Endothelial cell of umbilical vein (primary cell): ENCODE data around the gene CPA1. TPM values are rescaled to one million over a fixed set of nuclear protein-coding genes. Genes with fewer than 3 reads are reported as not detected.

ENCODE experiments used
- BruUV-seq: library from RNA; stranded (reverse); fragments of 400-500 nt; replicated peaks from 2 replicates; lab custom pipeline; 2021; lab: Mats Ljungman, UMichigan
- CTCF ChIA-PET: fragments of 300-600, 350-600 bp; sonication (Branson Sonifier 250); formaldehyde crosslinking; loops from one replicate; lab custom pipeline; 2021; ENCODE audit warnings: antibody characterized with exemption, inconsistent platforms; lab: Charles Lee
- POLR2A ChIA-PET: fragments of 300-600, 350-600 bp; sonication (Branson Sonifier 250); formaldehyde crosslinking; loops from one replicate; lab custom pipeline; 2021; ENCODE audit warnings: antibody characterized with exemption, inconsistent platforms; lab: Charles Lee
- DNase-seq: peaks from one replicate; pipeline ENCODE4 v3.0.0-alpha.2; 2011; ENCODE audit warnings: low read depth, low spot score
- FAIRE-seq: peaks from 2 replicates; lab custom pipeline; 2011; peaks lifted over from hg19 to GRCh38; lab: Jason Lieb, UNC
- H2AFZ ChIP-seq: 2 replicates; pipeline ENCODE4 v1.6.0; 2012; ENCODE audit warnings: low read depth, low read length, control low read depth, inconsistent platforms
- H3K27ac ChIP-seq: 2 replicates; pipeline ENCODE4 v1.5.1; 2011; ENCODE audit warnings: low read depth, mild to moderate bottlenecking, control low read depth, low read length, moderate library complexity; ENCODE audit not compliant: insufficient read depth
- H3K27me3 ChIP-seq, 2 experiments: 2 replicates each; pipeline versions ENCODE4 v1.6.0 to v1.6.1; 2011; ENCODE audit warnings: low read length in 2 of 2, mixed read lengths in 1 of 2; ENCODE audit not compliant: control insufficient read depth in 2 of 2, insufficient read depth in 2 of 2
- H3K36me3 ChIP-seq, 2 experiments: 2 replicates in 1 of 2; 3 replicates in 1 of 2; pipeline ENCODE4 v1.5.1; 2011; ENCODE audit warnings: low read length in 2 of 2, mild to moderate bottlenecking in 1 of 2, moderate library complexity in 1 of 2; ENCODE audit not compliant: control insufficient read depth in 2 of 2, insufficient read depth in 2 of 2; ENCODE audit errors: extremely low read depth in 1 of 2
- H3K4me1 ChIP-seq: 3 replicates; pipeline ENCODE4 v1.5.1; 2011; ENCODE audit warnings: mild to moderate bottlenecking, low read length; ENCODE audit not compliant: control insufficient read depth, insufficient read depth; ENCODE audit errors: extremely low read depth
- H3K4me2 ChIP-seq: 2 replicates; pipeline ENCODE4 v1.6.1; 2011; ENCODE audit warnings: low read length, control low read depth, mixed read lengths; ENCODE audit not compliant: insufficient read depth
- H3K4me3 ChIP-seq, 3 experiments: fragments of 200-600 bp in 1 of 3; sonication (generic), shearing (Covaris generic) in 1 of 3; replicated peaks in 1 of 3; 2 replicates each; pipeline ENCODE4 v1.5.1; 2011 to 2016; ENCODE audit warnings: control low read depth in 3 of 3, low read length in 3 of 3, mild to moderate bottlenecking in 2 of 3, inconsistent platforms in 1 of 3, low read depth in 1 of 3, moderate library complexity in 1 of 3; ENCODE audit not compliant: insufficient read depth in 1 of 3
- H3K79me2 ChIP-seq: 2 replicates; pipeline ENCODE4 v1.6.0; 2012; ENCODE audit warnings: low read length, inconsistent platforms; ENCODE audit not compliant: control insufficient read depth, insufficient read depth
- H3K9ac ChIP-seq: replicated peaks from 2 replicates; pipeline ENCODE3; 2011; ENCODE audit warnings: low read length, control low read depth; ENCODE audit not compliant: insufficient read depth; ENCODE audit errors: extremely low read depth
- H3K9me1 ChIP-seq: replicated peaks from 3 replicates; pipeline ENCODE4 v1.6.0; 2011; ENCODE audit warnings: mild to moderate bottlenecking, low read length; ENCODE audit not compliant: control insufficient read depth, insufficient read depth; ENCODE audit errors: extremely low read depth
- H3K9me3 ChIP-seq: replicated peaks from 2 replicates; pipeline ENCODE4 v1.5.1; 2012; ENCODE audit warnings: low read length, inconsistent platforms; ENCODE audit not compliant: control insufficient read depth, insufficient read depth
- H4K20me1 ChIP-seq: replicated peaks from 2 replicates; pipeline ENCODE3; 2011; ENCODE audit warnings: mild to moderate bottlenecking, low read length; ENCODE audit not compliant: control insufficient read depth, insufficient read depth; ENCODE audit errors: extremely low read depth
- CTCF ChIP-seq, 2 donors: IDR thresholded peaks; 1 replicate in 1 of 2; 2 replicates in 1 of 2; pipeline ENCODE4 v1.5.1; 2011; ENCODE audit warnings: low read length in 2 of 2, mild to moderate bottlenecking in 2 of 2, moderate library complexity in 2 of 2, control low read depth in 1 of 2, inconsistent platforms in 1 of 2, low read depth in 1 of 2; ENCODE audit not compliant: insufficient read depth in 1 of 2; ENCODE audit errors: extremely low read depth in 1 of 2
- EZH2 ChIP-seq: IDR thresholded peaks from 2 replicates; pipeline ENCODE4 v1.6.1; 2012; ENCODE audit warnings: borderline replicate concordance, low read depth, mild to moderate bottlenecking, moderate library complexity, low read length, inconsistent platforms; ENCODE audit not compliant: severe bottlenecking
- FOS ChIP-seq: IDR thresholded peaks from 2 replicates; pipeline ENCODE4 v1.6.1; 2011; ENCODE audit warnings: mild to moderate bottlenecking, low read length, moderate library complexity, borderline replicate concordance; ENCODE audit not compliant: insufficient read depth
- GATA2 ChIP-seq: IDR thresholded peaks from 2 replicates; pipeline ENCODE4 v1.7.0; 2011; ENCODE audit warnings: low read depth, mild to moderate bottlenecking, moderate library complexity, mixed read lengths, low read length; ENCODE audit not compliant: insufficient read length, insufficient read depth
- JUN ChIP-seq: IDR thresholded peaks from 2 replicates; pipeline ENCODE4 v1.6.1; 2011; ENCODE audit warnings: borderline replicate concordance, low read depth; ENCODE audit not compliant: insufficient read length, insufficient read depth
- MAX ChIP-seq: IDR thresholded peaks from 2 replicates; pipeline ENCODE4 v1.6.1; 2011; ENCODE audit not compliant: insufficient read depth, insufficient read length
- MYC ChIP-seq: IDR thresholded peaks from one replicate; pipeline ENCODE4 v1.6.1; 2011; ENCODE audit warnings: mild to moderate bottlenecking, low read depth, low read length
- POLR2A ChIP-seq: IDR thresholded peaks from 2 replicates; pipeline ENCODE4 v1.6.1; 2012; ENCODE audit warnings: low read depth, mild to moderate bottlenecking, control low read depth, low read length
- POLR2AphosphoS5 ChIP-seq: IDR thresholded peaks from 2 replicates; pipeline ENCODE4 v1.6.1; 2012; ENCODE audit warnings: low read depth, mild to moderate bottlenecking, control low read depth, low read length, moderate library complexity; ENCODE audit not compliant: insufficient read depth
- dilution Hi-C: fragments of 300-500 bp; cut with MboI; formaldehyde crosslinking; loops from one replicate; pipeline ENCODE4 v1.15.0; 2019; ENCODE audit warnings: low sequenced_read_pairs; ENCODE audit not compliant: extremely low pct_ligation_motif_present
- intact Hi-C: fragments of 100-400 bp; cut with micrococcal nuclease; formaldehyde crosslinking; loops from one replicate; pipeline ENCODE4 v1.10.0; 2022
- polyA plus RNA-seq, 4 experiments: library from polyadenylated mRNA; depleted of rRNA in 3 of 4; stranded (reverse) in 3 of 4; unstranded in 1 of 4; fragments of >200 nt; gene quantifications; 2 replicates each; pipeline versions ENCODE4 v1.2.1 to v1.2.3, GENCODE V29; 2011 to 2012; ENCODE audit warnings: missing spikeins in 1 of 4
- total RNA-seq: library from RNA; stranded (reverse); gene quantifications from 2 replicates; pipeline ENCODE4 v1.2.3, GENCODE V29; 2021

The CPA1 gene
- total and polyA plus RNA-seq, 2 donors (not counting 3 experiments of a cell fraction or from before 2014, with no cell fraction given), result not detected

GRCh38 chr7:130401101-130401500, 20.8 kb downstream of the CPA1 start:
- Histone ChIP-seq H4K20me1 (no peaks in the 10 kb centered on the region), H2AFZ (no peak overlapping the region), H3K27me3 (no peaks in the 10 kb centered on the region), H3K9ac (no peak overlapping the region), H3K36me3 (peaks cover 0 to 5% of the 10 kb centered on the region in 2 experiments), H3K79me2 (no peaks in the 10 kb centered on the region), H3K27ac (no peak overlapping the region), H3K9me1 (no peaks in the 10 kb centered on the region), H3K4me3 (no peak overlapping the region), H3K4me1 (peaks cover 4% of the 10 kb centered on the region), H3K9me3 (no peaks in the 10 kb centered on the region), H3K4me2 (no peak overlapping the region)
- FAIRE-seq (no peak), DNase-seq (no peak)
- TF ChIP-seq CTCF (IDR thresholded peaks at IDR 0.05; ENCODE audit: extremely low read depth in 1 of 2, insufficient read depth in 1 of 2, low read depth in 1 of 2, low read length in 2 of 2) (no peak), EZH2 (no peak), JUN (no peak), GATA2 (no peak), FOS (no peak)
- CTCF ChIA-PET, result no interaction called here
- no TSS peak for BruUV-seq
- POLR2A ChIA-PET, result no interaction called here
- intact Hi-C loops, result no loop called here
- dilution Hi-C loops, result no loop called here

GRCh38 chr7:130401578-130401977, 21.3 kb downstream of the CPA1 start:
- H2AFZ ChIP-seq, result no peak overlapping the region
- no peak overlapping the region for H3K4me3 ChIP-seq
- FAIRE-seq (no peak), DNase-seq (no peak)
- peaks cover 0 to 5% of the 10 kb centered on the region in 2 experiments for H3K36me3 ChIP-seq
- ChIA-PET CTCF (no interaction called here), POLR2A (no interaction called here)
- H3K4me1 ChIP-seq, result peaks cover 4% of the 10 kb centered on the region
- H3K79me2 ChIP-seq, result no peaks in the 10 kb centered on the region
- H4K20me1 ChIP-seq, result no peaks in the 10 kb centered on the region
- H3K9me3 ChIP-seq, result no peaks in the 10 kb centered on the region
- dilution Hi-C loops, result no loop called here
- TF ChIP-seq FOS, result no peak
- no peak for TF ChIP-seq POLR2A
- no peak for TF ChIP-seq POLR2AphosphoS5
- no peak for TF ChIP-seq MYC
- no peak for TF ChIP-seq EZH2
- TF ChIP-seq CTCF (IDR thresholded peaks at IDR 0.05; ENCODE audit: extremely low read depth in 1 of 2, insufficient read depth in 1 of 2, low read depth in 1 of 2, low read length in 2 of 2), result no peak
- TF ChIP-seq MAX, result no peak
- TF ChIP-seq JUN, result no peak
- TF ChIP-seq GATA2, result no peak
- no peak overlapping the region for H3K9ac ChIP-seq
- no peaks in the 10 kb centered on the region for H3K9me1 ChIP-seq
- H3K27ac ChIP-seq, result no peak overlapping the region
- BruUV-seq, result no TSS peak
- no peak overlapping the region for H3K4me2 ChIP-seq
- H3K27me3 ChIP-seq, result no peaks in the 10 kb centered on the region
- intact Hi-C loops, result no loop called here
